K562 (cell line): ENCODE measurements around the gene GPC2. TPM values are rescaled to one million over a fixed set of nuclear protein-coding genes. Genes with fewer than 3 reads are reported as not detected.

ENCODE experiments used
- CTCF ChIP-seq, 3 experiments: IDR thresholded peaks in 2 of 3; conservative IDR thresholded peaks in 1 of 3; 2 replicates each; pipeline ENCODE4 v1.5.1; 2011 to 2012; ENCODE audit warnings: low read length in 3 of 3, mild to moderate bottlenecking in 3 of 3, control low read depth in 2 of 3, improper control_type of control experiment in 1 of 3, inconsistent platforms in 1 of 3, low read depth in 1 of 3, mixed read lengths in 1 of 3, moderate library complexity in 1 of 3; ENCODE audit not compliant: insufficient read depth in 2 of 3
- TSHZ1 ChIP-seq: fragments of 250-450 bp; sonication (Bioruptor Pico); IDR thresholded peaks from 2 replicates; pipeline ENCODE4 v1.4.0; 2020; ENCODE audit warnings: mild to moderate bottlenecking, moderate library complexity
- polyA plus RNA-seq, 8 experiments: library from polyadenylated mRNA; depleted of rRNA in 4 of 8; stranded (reverse) in 5 of 8; unstranded in 3 of 8; fragments of >200 nt; fragmentation: Nextera tagmentation in 2 of 8; fragmentation: Illumina TruSeq in 1 of 8; extraction: Ambion mirVana in 2 of 8; extraction: Trizol in 1 of 8; gene quantifications; 2 replicates each; pipeline versions ENCODE4 v1.2.1 to v1.2.3, GENCODE V29; 2011 to 2014; ENCODE audit warnings: inconsistent platforms in 1 of 8, missing spikeins in 1 of 8
- total RNA-seq, 7 experiments: library from RNA; depleted of rRNA in 6 of 7; stranded (reverse); fragments of >200 nt in 6 of 7; fragmentation: Illumina TruSeq in 2 of 7; extraction: Trizol in 2 of 7; gene quantifications; 2 replicates each; pipeline versions ENCODE4 v1.2.1 to v1.2.3, GENCODE V29; 2011 to 2021; ENCODE audit warnings: low replicate concordance in 1 of 7

Gene GPC2
- total and polyA plus RNA-seq, 9 of the 15 experiments (the other 6 are each of a cell fraction or from before 2014, with no cell fraction given) = 0.06 to 7.7 (median 1.4) TPM; not detected in 1

DNA sequence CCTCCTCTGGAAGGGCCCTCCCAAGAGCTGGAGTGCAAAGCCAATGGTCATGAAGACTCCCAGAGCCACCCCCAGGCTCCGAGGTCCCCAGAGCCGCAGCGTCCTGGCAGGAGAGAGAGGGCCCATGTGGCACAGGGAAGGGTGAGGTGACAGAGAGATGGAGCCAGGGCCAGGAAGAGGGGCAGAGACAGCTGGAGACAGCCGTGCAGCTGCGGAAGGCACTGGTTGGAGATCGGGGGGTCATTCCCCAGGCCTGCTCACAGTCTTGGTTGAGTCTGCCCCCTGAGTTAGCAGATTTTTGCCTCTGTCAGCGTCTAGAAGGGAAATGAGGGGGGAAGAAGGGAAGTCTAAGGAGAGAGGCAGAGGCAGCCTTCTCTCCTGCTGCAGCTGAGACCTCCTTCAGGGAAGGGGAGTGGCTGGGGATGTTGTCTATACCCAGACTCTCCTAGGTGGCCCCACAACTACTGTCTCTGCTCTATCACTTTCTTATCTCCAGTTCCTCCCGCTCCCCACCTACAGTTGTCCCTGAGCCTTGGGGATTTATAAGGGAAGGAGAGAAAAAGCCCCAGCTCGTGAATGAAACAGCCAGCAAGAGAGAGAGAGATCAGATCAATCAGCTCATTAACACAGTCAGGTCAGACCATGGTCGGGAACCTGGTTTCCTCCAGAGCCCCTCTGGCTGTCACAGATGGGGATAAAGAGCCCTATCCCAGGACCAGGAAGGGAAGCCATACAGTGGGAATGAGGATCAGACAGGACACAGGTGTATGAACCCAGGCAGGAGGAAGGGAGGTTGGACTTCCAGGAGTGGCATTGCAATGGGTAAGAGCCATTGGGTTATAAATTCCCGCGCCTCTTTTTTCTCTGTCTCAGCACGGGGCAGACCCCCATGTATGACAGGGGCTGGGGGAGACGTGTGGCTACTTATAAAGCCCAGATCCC lies 9.9 kb downstream of the GPC2 start (continued):
- TF ChIP-seq TSHZ1 (CRISPR knock-in tag) = no peak
- TF ChIP-seq CTCF (IDR thresholded peaks at IDR 0.05 in 2 of 3, conservative IDR thresholded peaks at IDR 0.05 in 1 of 3; ENCODE audit: insufficient read depth in 2 of 3, low read depth in 1 of 3, low read length in 3 of 3) = peak in 1 of 3 experiments; percentile 2; a peak in 1 of 6 replicates
